ENCODE measurements around the gene GPC2.

- TF ChIP-seq EZH2phosphoT487 (IDR thresholded peaks at IDR 0.05; ENCODE audit: insufficient read depth, low read depth) (no peak), EZH2 (IDR thresholded peaks at IDR 0.05; ENCODE audit: insufficient read depth, poor library complexity, severe bottlenecking) (no peak)
Observed at GRCh38 chr7:100147278-100147677, 29.9 kb downstream of the GPC2 start.

Data from GM23248 (cell line).